ENCODE measurements around the gene ROR1.

Gene ROR1

DNA sequence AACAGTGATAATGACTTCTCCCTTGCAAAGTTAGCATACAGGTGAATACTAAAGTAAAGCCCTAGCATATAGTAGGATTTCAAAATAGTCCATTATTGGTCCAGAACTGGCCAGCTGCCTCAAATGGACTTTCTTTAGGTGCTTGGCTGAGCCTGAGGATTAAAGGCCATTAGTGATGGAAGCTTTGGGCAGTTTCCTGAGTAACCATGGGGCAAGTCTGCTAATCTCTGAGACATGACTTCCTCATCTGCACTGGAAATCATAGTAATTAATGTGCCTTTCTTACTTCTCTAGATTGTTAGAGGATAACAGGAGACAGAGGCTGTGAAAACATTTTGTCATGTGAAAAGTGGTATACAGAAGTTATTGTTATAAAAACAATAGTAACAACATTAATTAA lies 273.1 kb downstream of the ROR1 start:
- H4K20me1 ChIP-seq (ENCODE audit: insufficient read depth, low read length) = no peaks in the 10 kb centered on the region
- no peaks in the 10 kb centered on the region for H3K4me1 ChIP-seq (ENCODE audit: low read length)
- no peaks in the 10 kb centered on the region for H3K9me2 ChIP-seq (replicated peaks; ENCODE audit: insufficient read depth, low read length)
- H3K4me3 ChIP-seq (ENCODE audit: low read length) = no peak overlapping the region
- no peak overlapping the region for H3K4me2 ChIP-seq (ENCODE audit: low read depth, low read length)
- TF ChIP-seq, protein P1, sequence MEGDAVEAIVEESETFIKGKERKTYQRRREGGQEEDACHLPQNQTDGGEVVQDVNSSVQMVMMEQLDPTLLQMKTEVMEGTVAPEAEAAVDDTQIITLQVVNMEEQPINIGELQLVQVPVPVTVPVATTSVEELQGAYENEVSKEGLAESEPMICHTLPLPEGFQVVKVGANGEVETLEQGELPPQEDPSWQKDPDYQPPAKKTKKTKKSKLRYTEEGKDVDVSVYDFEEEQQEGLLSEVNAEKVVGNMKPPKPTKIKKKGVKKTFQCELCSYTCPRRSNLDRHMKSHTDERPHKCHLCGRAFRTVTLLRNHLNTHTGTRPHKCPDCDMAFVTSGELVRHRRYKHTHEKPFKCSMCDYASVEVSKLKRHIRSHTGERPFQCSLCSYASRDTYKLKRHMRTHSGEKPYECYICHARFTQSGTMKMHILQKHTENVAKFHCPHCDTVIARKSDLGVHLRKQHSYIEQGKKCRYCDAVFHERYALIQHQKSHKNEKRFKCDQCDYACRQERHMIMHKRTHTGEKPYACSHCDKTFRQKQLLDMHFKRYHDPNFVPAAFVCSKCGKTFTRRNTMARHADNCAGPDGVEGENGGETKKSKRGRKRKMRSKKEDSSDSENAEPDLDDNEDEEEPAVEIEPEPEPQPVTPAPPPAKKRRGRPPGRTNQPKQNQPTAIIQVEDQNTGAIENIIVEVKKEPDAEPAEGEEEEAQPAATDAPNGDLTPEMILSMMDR (IDR thresholded peaks at IDR 0.05; ENCODE audit: low read length) = no peak
- TF ChIP-seq EZH2phosphoT487 (IDR thresholded peaks at IDR 0.05; ENCODE audit: low read length) (no peak), EZH2 (optimal IDR thresholded peaks at IDR 0.05; ENCODE audit: low read depth, low read length) (no peak)
- no peaks in the 10 kb centered on the region for H3K79me2 ChIP-seq (ENCODE audit: low read length)
- no peak overlapping the region for H3K27ac ChIP-seq (ENCODE audit: low read length)
- H3K9ac ChIP-seq (ENCODE audit: low read length) = no peak overlapping the region
- no peaks in the 10 kb centered on the region for H3F3A ChIP-seq (ENCODE audit: insufficient read depth, low read length)
- H2AFZ ChIP-seq (ENCODE audit: low read length) = no peak overlapping the region
- DNase-seq = no peak
- H3K9me3 ChIP-seq (replicated peaks; ENCODE audit: insufficient read depth, low read length) = no peaks in the 10 kb centered on the region
- H3K36me3 ChIP-seq (replicated peaks; ENCODE audit: insufficient read depth, low read length) = no peaks in the 10 kb centered on the region
- H3K27me3 ChIP-seq (replicated peaks; ENCODE audit: insufficient read depth, low read length) = no peaks in the 10 kb centered on the region

- Histone ChIP-seq H3K36me3 (replicated peaks; ENCODE audit: insufficient read depth, low read length) (no peaks in the 10 kb centered on the region), H3F3A (ENCODE audit: insufficient read depth, low read length) (no peaks in the 10 kb centered on the region), H3K9ac (ENCODE audit: low read length) (no peak overlapping the region), H3K9me2 (replicated peaks; ENCODE audit: insufficient read depth, low read length) (no peaks in the 10 kb centered on the region), H3K4me1 (ENCODE audit: low read length) (no peaks in the 10 kb centered on the region), H3K9me3 (replicated peaks; ENCODE audit: insufficient read depth, low read length) (no peaks in the 10 kb centered on the region), H3K27me3 (replicated peaks; ENCODE audit: insufficient read depth, low read length) (no peaks in the 10 kb centered on the region), H3K4me2 (ENCODE audit: low read depth, low read length) (no peak overlapping the region), H3K4me3 (ENCODE audit: low read length) (no peak overlapping the region), H4K20me1 (ENCODE audit: insufficient read depth, low read length) (no peaks in the 10 kb centered on the region), H3K79me2 (ENCODE audit: low read length) (no peaks in the 10 kb centered on the region), H2AFZ (ENCODE audit: low read length) (no peak overlapping the region), H3K27ac (ENCODE audit: low read length) (no peak overlapping the region)
- DNase-seq = no peak
- TF ChIP-seq EZH2phosphoT487 (IDR thresholded peaks at IDR 0.05; ENCODE audit: low read length) (no peak), EZH2 (optimal IDR thresholded peaks at IDR 0.05; ENCODE audit: low read depth, low read length) (no peak)
- TF ChIP-seq, protein P1 (IDR thresholded peaks at IDR 0.05; ENCODE audit: low read length) = no peak
Observed at GRCh38 chr1:64047549-64047996, 273.8 kb downstream of the ROR1 start.

DNA sequence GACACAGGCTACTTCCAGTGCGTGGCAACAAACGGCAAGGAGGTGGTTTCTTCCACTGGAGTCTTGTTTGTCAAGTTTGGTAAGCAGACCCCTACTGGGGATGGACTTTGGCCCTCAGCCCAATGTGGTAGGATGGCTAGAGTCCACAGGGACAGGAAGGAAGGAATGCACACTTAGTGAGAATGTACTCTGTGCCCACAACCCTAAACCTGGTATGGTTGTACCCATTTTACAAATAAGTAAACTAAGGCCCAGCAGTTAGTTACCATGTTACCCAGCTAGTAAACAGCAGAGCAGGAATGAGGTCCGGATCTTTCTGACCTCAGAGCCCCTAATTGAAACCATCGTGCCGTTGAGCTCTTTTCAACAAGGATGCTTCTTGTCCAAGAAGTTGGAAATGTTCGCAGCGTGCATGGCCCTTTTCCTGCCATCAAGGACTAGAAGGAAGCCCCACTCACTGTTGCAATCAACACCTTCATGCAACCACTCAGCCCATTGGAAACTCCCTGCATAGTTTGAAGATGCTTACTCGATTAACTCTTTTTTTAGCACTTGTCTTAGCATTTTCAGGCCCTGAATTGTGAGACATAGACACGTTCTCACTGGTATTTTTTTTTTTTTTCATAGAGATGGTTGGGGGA lies 276.2 kb downstream of the ROR1 start:
- Histone ChIP-seq H3K4me3 (ENCODE audit: low read length) (no peak overlapping the region), H3K27ac (ENCODE audit: low read length) (no peak overlapping the region), H3F3A (ENCODE audit: insufficient read depth, low read length) (no peaks in the 10 kb centered on the region), H3K4me2 (ENCODE audit: low read depth, low read length) (no peak overlapping the region), H3K79me2 (ENCODE audit: low read length) (no peaks in the 10 kb centered on the region), H3K9ac (ENCODE audit: low read length) (no peak overlapping the region), H3K9me2 (replicated peaks; ENCODE audit: insufficient read depth, low read length) (no peaks in the 10 kb centered on the region), H3K27me3 (replicated peaks; ENCODE audit: insufficient read depth, low read length) (no peaks in the 10 kb centered on the region), H3K9me3 (replicated peaks; ENCODE audit: insufficient read depth, low read length) (no peaks in the 10 kb centered on the region), H3K36me3 (replicated peaks; ENCODE audit: insufficient read depth, low read length) (no peaks in the 10 kb centered on the region), H2AFZ (ENCODE audit: low read length) (no peak overlapping the region), H4K20me1 (ENCODE audit: insufficient read depth, low read length) (no peaks in the 10 kb centered on the region), H3K4me1 (ENCODE audit: low read length) (no peaks in the 10 kb centered on the region)
- TF ChIP-seq EZH2phosphoT487 (IDR thresholded peaks at IDR 0.05; ENCODE audit: low read length) (no peak), EZH2 (optimal IDR thresholded peaks at IDR 0.05; ENCODE audit: low read depth, low read length) (no peak)
- TF ChIP-seq, protein P1 (IDR thresholded peaks at IDR 0.05; ENCODE audit: low read length) = no peak
- no peak for DNase-seq
